Fibroblast of the aortic adventitia (primary cell): ENCODE data around the gene COLEC11. TPM values are rescaled to one million over a fixed set of nuclear protein-coding genes. Genes with fewer than 3 reads are reported as not detected.

Experiments used
- DNase-seq: peaks from one replicate; pipeline ENCODE4 v3.0.0-alpha.2; 2010; ENCODE audit warnings: low read depth
- H3K4me3 ChIP-seq: 2 replicates; pipeline ENCODE4 v1.5.1; 2011; ENCODE audit warnings: low read depth, mild to moderate bottlenecking, control low read depth, low read length, moderate library complexity
- total RNA-seq: library from RNA; depleted of rRNA; stranded (reverse); fragments of >200 nt; gene quantifications from 2 replicates; pipeline ENCODE4 v1.2.3, GENCODE V29; 2012; ENCODE audit warnings: low replicate concordance
- TF ChIP-seq, protein P1 (sequence below): IDR thresholded peaks from 2 replicates; pipeline ENCODE4 v1.5.1; 2011; ENCODE audit warnings: mild to moderate bottlenecking, low read length, control low read depth, inconsistent platforms; ENCODE audit not compliant: insufficient read depth

Gene COLEC11
- total RNA-seq, 1 donor = 0.09 TPM

DNA sequence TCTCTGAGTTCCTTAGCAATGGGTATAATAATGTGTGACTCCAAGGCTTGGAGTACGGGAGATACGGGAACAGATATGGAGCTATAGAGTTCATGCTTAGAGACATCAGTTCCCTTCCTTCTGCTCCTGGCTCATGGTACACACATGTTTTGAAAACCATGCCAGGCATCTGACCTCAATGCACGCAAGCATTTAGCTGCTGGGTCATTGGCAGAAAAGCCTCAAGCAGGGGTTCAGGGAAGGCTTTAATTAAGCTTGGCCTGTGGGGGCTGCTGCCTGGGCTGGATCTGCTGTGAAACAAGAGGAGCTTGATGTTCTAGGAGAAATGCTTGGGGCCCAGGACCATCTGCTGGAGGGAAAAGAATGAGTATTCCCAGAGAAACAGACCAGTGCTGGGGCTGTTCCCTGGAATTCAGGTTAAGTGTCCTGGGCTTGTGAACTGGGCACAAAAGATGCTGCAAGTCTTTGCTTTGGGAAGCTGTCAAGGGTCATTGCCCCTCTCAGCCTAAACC, 66.3 kb downstream of the COLEC11 start:
- H3K4me3 ChIP-seq = no peak overlapping the region
- DNase-seq = no peak
- TF ChIP-seq, protein P1, sequence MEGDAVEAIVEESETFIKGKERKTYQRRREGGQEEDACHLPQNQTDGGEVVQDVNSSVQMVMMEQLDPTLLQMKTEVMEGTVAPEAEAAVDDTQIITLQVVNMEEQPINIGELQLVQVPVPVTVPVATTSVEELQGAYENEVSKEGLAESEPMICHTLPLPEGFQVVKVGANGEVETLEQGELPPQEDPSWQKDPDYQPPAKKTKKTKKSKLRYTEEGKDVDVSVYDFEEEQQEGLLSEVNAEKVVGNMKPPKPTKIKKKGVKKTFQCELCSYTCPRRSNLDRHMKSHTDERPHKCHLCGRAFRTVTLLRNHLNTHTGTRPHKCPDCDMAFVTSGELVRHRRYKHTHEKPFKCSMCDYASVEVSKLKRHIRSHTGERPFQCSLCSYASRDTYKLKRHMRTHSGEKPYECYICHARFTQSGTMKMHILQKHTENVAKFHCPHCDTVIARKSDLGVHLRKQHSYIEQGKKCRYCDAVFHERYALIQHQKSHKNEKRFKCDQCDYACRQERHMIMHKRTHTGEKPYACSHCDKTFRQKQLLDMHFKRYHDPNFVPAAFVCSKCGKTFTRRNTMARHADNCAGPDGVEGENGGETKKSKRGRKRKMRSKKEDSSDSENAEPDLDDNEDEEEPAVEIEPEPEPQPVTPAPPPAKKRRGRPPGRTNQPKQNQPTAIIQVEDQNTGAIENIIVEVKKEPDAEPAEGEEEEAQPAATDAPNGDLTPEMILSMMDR = no peak

DNA sequence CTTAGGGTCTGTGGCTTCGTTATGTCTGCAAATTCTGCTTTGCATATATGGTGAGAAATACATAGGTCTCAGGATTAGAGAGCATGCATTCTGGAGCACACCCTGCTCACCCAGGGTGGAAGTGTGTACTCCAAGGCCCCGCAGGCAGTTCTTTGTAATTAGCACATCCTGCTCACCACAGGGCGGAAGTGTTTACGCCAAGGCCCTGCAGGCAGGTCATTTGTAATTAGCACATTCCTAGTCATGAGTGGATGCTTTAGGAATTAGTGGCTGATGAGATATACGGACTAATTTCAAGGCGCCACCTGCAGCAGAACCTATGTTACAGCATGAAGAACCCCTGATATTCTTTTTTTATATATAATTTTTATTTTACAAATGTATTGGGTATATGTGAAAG, 67.3 kb downstream of the COLEC11 start:
- TF ChIP-seq, protein P1 = no peak
- DNase-seq = no peak
- no peak overlapping the region for H3K4me3 ChIP-seq

DNA sequence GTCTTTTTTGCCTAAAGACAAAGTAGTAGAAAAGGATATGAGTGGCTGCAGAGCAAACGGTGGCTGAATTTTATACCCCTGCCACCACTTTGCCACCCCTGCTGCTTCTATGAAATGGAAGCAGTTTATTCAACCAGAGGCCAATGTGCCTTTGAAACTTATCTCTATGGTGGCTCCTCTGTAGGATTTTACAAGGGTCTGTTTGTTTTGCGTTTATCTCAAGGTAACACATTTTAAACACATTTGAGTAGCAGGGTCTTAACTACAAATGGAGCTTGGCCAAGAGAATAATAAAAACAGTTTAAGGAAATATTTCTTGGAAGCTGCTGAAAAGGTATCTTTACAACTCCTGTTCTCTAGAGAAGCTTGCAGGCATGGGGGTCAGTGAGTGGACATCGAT, 69.2 kb downstream of the COLEC11 start:
- TF ChIP-seq, protein P1 = no peak
- no peak for DNase-seq
- no peak overlapping the region for H3K4me3 ChIP-seq

DNA sequence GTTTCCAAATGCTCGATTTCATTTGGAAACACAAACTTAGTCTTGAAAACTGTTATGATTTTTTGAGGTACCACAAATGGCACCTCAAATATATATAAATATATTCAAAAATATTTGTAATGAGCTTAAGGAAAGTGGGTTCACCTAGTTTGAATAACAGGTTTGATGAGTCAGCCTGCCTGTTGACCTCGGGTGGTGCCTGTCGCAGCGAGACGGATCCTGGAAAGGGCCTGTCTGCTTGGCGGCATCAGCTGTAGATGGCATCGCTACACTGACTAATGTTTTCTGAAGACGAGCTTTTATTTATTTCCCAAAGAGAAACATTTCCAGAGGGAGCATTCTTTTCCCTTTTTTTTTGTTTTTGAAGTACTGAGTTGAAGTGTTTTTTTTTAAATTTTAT, 70.0 kb downstream of the COLEC11 start:
- H3K4me3 ChIP-seq = no peak overlapping the region

DNA sequence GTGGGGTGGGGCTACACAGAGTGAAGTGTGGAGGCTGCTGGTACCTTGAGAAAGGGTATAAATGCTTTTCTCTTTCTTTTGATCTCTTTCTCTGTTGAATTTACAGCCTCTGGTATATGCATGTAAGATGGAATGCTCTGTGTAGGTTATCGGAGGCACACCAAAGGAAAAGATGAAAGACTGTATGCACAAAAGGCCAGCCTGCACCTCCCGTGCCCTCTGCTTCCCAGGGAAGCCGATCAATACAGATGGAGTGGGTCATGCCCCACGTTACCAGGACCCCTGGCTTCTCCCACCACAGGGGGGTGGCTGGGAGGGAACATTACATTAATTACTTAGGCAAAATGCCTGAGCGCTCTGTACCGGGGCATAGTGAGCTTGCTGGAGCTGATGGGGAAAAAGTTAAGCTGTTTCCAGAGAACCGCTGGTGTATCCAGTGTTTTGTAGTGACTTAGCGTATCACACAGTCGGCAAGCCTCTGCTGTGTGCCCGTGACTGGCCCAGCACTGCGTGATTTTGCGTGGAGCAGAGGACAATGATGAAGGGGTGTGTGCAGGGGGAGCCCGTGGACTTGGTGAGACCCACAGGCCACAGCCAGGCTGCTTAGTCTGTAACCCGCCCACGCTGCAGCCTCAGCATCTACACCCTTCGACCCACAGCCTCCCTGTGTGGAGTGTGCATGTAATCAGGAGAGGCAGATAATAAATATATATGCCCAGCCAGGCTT, 71.1 kb downstream of the COLEC11 start:
- DNase-seq = no peak
- TF ChIP-seq, protein P1 = no peak
- no peak overlapping the region for H3K4me3 ChIP-seq

More for the DNA sequence above, 70.0 kb downstream of the COLEC11 start:
- TF ChIP-seq, protein P1 = no peak
- DNase-seq = no peak

DNA sequence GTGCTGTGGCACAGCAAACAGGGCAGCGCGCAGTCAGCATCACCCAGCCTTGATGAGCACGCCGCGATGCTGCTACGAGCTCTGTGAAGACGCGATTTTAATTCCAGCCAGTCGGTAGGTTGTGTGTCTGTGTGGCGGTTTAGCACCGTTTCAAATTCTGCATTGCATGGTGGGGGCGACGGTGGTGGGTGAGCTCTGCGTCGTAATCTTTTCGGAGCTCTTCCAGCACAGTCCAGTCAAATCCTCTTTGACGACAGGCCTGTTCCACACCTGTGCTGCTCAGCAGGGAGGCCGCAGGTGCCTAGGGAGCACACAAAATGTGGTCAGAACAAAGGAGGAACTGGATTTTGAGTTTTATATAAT, 71.7 kb downstream of the COLEC11 start:
- no peak for DNase-seq
- TF ChIP-seq, protein P1 = no peak
- H3K4me3 ChIP-seq = no peak overlapping the region

DNA sequence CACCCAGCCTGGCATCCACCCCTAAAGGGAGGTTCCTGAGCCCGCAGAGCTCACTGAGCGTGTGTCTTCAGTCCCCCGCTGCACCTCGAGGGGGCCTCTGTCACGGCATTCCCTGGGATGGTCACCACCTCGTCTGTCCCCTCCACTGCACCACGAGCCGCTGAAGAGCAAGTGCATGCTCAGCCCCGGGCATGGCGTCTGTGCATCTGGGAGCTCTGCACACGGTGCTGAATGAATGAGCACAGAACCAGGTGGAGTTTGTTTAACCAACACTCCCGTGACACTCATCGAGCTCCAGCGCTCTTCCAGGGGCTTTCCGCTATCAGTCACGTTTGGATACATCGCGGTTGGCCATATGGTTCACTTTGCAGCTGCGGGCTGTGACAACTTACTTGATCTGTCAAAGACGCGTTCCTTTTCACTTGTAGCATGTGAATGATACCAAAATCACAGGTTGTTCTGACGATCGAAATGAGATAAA, 72.3 kb downstream of the COLEC11 start:
- no peak for DNase-seq
- no peak overlapping the region for H3K4me3 ChIP-seq
- TF ChIP-seq, protein P1 = no peak
